WERI-Rb-1 (cell line): ENCODE measurements around the gene OSBP2.

Experiments
- DNase-seq: peaks from one replicate; pipeline ENCODE4 v3.0.0-alpha.2; 2020
- H3K27ac ChIP-seq: fragments of 250-450 bp; sonication (Bioruptor Pico); 2 replicates; pipeline ENCODE4 v1.5.1; 2020; ENCODE audit warnings: mild to moderate bottlenecking, moderate library complexity
- H3K27me3 ChIP-seq: fragments of 250-450 bp; sonication (Bioruptor Pico); 2 replicates; pipeline ENCODE4 v1.5.1; 2021; ENCODE audit warnings: mild to moderate bottlenecking, low read depth, moderate library complexity; ENCODE audit not compliant: insufficient read depth, severe bottlenecking
- H3K36me3 ChIP-seq: fragments of 250-450 bp; sonication (Bioruptor Pico); 2 replicates; pipeline ENCODE4 v1.5.1; 2020; ENCODE audit warnings: mild to moderate bottlenecking, moderate library complexity
- H3K4me3 ChIP-seq: 2 replicates; pipeline ENCODE4 v1.5.1; 2011; ENCODE audit warnings: low read depth, mild to moderate bottlenecking, control low read depth, low read length
- H3K9me3 ChIP-seq: fragments of 250-450 bp; sonication (Bioruptor Pico); 2 replicates; pipeline ENCODE4 v1.5.1; 2021; ENCODE audit warnings: mild to moderate bottlenecking, moderate library complexity; ENCODE audit not compliant: severe bottlenecking
- CTCF ChIP-seq: IDR thresholded peaks from 2 replicates; pipeline ENCODE4 v1.5.1; 2011; ENCODE audit warnings: low read depth, mild to moderate bottlenecking, control low read depth, inconsistent platforms, low read length

OSBP2 gene

DNA sequence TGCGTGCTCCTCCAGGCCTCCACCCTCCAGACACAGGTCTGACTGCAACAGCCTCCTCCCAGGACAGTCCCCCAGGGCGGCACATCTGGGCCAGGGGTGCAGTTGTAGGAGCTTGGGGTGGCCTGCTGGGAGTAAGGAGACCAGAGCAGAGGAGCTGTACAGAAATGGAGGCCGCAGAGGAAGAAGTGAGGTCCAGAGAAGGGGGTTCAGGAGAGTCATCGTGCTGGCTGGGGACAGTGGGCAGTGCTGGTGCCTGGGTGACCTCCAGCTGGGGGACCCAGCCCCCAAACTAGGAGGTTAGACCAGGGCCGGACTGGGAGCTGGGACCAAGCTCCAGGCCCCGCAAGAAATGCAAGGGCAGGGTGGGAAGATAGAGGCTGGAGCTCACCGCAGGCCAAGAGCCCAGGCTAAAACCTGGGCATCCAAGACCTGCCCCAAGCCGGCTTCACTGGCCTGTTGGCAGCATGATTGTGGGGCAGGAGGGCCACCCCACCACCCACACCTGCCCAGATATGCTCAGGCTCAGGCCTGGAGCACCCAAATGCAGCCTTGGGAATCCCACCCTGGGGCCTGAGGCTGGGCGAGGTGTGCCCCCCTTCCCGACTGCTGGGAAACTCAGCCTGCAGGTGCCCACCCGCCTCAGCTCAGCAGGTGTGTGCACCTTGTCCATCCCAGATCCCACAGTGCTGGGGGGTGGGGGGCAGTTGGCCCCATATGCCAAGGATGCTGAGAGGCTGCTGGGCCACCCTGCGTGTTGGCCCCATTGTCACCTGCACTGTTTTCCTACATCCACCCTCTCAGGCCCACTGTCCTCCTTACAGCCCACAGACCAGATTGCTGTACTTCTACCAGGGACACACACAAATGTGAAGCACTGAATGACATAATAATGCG lies 177.0 kb downstream of the OSBP2 start:
- H3K9me3 ChIP-seq = no peaks in the 10 kb centered on the region
- TF ChIP-seq CTCF = no peak
- no peaks in the 10 kb centered on the region; the same call in 1 of the 2 replicates for H3K36me3 ChIP-seq
- no peaks in the 10 kb centered on the region for H3K27me3 ChIP-seq
- DNase-seq = no peak
- no peak overlapping the region for H3K27ac ChIP-seq
- no peak overlapping the region for H3K4me3 ChIP-seq

GRCh38 chr22:30872285-30873041 lies 177.8 kb downstream of the OSBP2 start:
- no peak for TF ChIP-seq CTCF
- no peaks in the 10 kb centered on the region for H3K9me3 ChIP-seq

DNA sequence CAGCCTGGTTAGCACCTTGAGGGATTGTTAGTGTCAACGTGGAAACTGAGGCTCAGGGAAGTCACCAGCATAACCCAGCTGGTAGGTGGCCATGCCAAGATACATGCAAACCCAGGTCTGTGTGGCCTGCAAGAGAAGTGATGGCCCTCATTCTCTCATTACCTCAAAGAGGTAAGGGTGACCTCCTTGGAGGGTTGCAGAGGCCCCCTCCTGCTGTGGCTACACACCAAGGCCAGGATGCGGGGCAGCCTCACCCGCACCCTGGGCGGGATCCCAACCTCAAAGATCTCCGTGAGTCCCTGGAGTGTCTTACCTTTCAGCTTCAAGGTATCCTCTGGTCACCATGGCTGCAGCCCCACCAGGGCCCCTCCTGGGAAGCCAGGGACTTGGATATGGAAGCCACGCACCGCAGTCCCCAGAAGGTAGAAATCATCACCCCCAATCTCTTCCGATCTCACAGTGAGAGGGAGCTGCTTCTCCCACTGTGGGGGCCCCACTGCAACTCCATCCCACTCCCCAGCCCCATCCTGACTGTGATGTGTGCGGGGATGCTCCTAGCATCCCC lies 178.5 kb downstream of the OSBP2 start:
- no peaks in the 10 kb centered on the region for H3K9me3 ChIP-seq
- no peak for TF ChIP-seq CTCF
- no peak overlapping the region for H3K27ac ChIP-seq
- no peak overlapping the region for H3K4me3 ChIP-seq
- no peaks in the 10 kb centered on the region for H3K27me3 ChIP-seq
- DNase-seq = no peak
- H3K36me3 ChIP-seq = no peaks in the 10 kb centered on the region; the same call in 1 of the 2 replicates

More at GRCh38 chr22:30872285-30873041, 177.8 kb downstream of the OSBP2 start:
- no peak overlapping the region for H3K4me3 ChIP-seq
- DNase-seq = no peak
- H3K36me3 ChIP-seq = no peaks in the 10 kb centered on the region; the same call in 1 of the 2 replicates
- H3K27ac ChIP-seq = no peak overlapping the region
- no peaks in the 10 kb centered on the region for H3K27me3 ChIP-seq

- DNase-seq = no peak
These were observed 179.0 kb downstream of the OSBP2 start for GRCh38 chr22:30873661-30874060.

More at GRCh38 chr22:30873661-30874060, 179.0 kb downstream of the OSBP2 start:
- Histone ChIP-seq H3K36me3 (no peaks in the 10 kb centered on the region; the same call in 1 of the 2 replicates), H3K4me3 (no peak overlapping the region), H3K27me3 (no peaks in the 10 kb centered on the region), H3K9me3 (no peaks in the 10 kb centered on the region), H3K27ac (no peak overlapping the region)
- no peak for TF ChIP-seq CTCF
